HG03025 (cell line): ENCODE results near the gene DHRS12.
A peak's percentile ranks its signal among the peaks of the same experiment; 100 is the strongest.
"Not testable (repeated sequence)": the region's sequence is repeated elsewhere in the genome, so short reads cannot be mapped to it uniquely, and the experiment has no call there.

Experiments
- ATAC-seq: cut with Tn5 transposase; IDR thresholded peaks from one replicate; pipeline ENCODE4 v1.9.1; 2021; ENCODE audit warnings: mild to moderate bottlenecking, moderate library complexity; ENCODE audit not compliant: unreplicated experiment, low FRiP score

DHRS12 gene

DNA sequence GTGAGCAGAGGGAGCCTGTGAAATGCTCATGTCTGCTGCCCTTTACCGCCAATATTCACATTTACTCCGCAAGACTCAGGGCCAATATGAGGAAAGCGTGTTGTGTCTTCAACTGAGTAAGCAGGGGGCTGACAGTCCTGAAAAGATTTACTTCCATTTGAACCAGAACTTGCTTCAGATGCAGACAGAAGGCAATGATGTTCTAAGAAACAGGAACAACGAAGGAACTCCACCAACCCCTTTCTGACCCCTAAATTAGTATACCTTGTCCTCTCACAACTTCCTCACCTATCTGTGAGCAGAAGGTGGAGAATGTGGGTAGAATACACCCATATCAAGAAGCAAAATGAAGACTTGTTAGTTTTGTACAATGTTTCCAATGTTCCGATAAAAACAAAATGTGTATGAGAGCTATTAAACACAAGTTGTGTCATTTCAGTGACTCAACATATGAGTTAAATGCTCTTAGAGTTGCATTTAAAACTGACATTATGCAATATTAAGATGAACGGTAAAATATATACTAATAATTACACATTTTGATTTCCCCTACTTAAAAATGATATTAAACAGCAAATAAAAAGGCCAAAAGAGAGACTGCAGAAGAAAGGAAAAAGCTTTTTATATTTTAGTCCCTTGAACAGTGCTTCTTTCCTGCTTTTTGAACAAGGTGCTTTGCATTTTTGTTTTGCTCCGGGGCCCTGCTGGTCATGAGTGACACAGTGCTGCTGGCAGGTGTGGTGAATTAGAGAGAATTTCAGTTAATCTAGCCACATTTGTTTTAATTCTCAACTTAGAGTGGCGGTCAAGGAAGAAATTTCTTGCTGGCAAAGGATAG is 25.0 kb upstream of the DHRS12 start:
- ATAC-seq = no peak

- ATAC-seq = no peak
Measured at GRCh38 chr13:51827254-51827653, 23.3 kb upstream of the DHRS12 start.

- ATAC-seq = no peak
Measured at GRCh38 chr13:51826606-51827005, 22.6 kb upstream of the DHRS12 start.

DNA sequence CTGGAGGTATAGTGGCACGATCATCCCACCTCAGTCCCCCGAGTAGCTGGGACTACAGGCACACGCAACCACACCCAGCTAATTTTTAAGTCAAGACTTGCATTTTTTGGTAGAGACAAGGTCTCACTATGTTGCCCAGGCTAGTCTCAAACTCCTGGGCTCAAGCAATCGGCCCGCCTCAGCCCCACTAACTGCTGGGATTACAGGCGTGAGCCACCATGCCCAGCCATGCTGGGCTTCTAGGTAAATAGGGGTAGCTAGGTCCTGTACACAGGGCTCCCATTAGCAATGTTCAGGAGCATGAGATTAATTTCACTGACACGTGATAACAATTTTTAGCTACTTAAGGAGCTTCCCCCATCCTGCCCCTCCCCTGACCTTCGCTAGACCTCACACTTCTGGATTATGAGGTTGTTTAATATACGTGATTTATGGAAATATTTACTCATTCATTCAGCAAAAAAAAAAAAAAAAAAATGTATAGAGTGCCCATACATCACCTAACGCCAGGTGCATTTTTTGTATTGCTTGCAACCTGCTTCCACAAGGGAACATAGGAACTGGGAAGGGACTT is 21.8 kb upstream of the DHRS12 start:
- ATAC-seq = no peak

GRCh38 chr13:51825165-51825592 is 21.2 kb upstream of the DHRS12 start:
- ATAC-seq = no peak

- ATAC-seq = not testable (repeated sequence)
Measured at GRCh38 chr13:51824712-51825111, 20.7 kb upstream of the DHRS12 start.

GRCh38 chr13:51823863-51824262 is 19.9 kb upstream of the DHRS12 start:
- ATAC-seq = no peak

- ATAC-seq = no peak
Measured at GRCh38 chr13:51823359-51823758, 19.4 kb upstream of the DHRS12 start.

DNA sequence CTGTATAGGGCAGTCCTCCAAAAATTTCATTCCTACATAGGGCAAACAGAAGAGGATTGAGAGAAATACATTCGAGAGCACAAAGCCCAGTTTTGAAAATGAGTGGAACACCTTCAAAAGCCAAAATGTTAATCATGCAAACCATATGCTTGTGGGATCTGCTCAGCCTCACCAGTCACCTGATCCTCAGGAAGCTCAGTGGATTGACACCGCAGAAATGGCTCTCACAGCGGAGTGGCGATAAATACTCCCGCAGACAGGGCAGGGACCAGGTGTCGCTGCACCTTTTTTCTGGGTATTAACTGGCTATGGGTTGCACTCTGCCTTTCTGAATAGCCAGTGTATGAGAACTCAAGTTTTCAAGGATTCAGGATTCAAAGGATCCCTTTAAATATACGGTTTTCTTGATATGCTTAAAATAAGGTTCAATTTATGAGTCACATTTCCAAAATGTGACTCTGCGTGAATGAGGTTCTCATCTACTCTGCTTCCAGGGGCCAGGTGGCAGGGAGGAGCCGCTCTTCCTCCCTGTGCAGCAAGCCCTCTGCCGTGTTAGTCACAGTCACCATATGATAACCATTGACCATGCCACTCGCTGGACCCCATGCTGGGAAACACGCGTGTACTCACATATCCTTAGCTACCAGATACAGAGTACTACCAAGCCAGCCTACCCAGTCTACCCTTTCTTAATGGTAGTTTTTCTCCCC is 18.3 kb upstream of the DHRS12 start:
- no peak for ATAC-seq

- no peak for ATAC-seq
Measured at GRCh38 chr13:51821606-51822005, 17.6 kb upstream of the DHRS12 start.

DNA sequence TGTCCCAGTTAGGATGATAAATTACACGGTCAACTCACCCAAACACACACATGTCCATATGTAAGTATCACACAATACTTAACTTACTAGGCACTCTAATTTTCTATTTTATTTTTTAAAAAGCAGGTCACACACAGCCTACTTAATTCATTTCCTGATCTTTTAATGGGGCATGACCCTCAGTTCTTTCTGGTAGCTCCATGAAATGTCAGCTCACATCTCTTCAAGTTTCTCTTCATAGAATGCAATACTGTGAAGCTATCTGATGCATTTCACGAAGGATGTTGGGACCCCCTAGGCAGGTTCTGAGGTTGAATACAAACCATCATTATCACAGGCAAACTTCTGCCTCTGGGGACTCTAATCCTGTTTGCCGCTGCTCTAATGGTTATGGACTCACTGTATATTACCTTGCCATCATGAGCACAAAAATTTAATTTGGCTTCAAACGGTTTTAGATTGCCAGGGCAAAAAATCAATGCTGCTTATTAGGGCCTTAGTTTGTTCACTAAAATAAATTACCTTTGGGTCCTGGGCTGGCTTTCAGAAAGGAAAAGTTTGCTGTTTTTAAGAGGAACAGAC is 16.1 kb upstream of the DHRS12 start:
- no peak for ATAC-seq

GRCh38 chr13:51819544-51819943 is 15.6 kb upstream of the DHRS12 start:
- no peak for ATAC-seq

DNA sequence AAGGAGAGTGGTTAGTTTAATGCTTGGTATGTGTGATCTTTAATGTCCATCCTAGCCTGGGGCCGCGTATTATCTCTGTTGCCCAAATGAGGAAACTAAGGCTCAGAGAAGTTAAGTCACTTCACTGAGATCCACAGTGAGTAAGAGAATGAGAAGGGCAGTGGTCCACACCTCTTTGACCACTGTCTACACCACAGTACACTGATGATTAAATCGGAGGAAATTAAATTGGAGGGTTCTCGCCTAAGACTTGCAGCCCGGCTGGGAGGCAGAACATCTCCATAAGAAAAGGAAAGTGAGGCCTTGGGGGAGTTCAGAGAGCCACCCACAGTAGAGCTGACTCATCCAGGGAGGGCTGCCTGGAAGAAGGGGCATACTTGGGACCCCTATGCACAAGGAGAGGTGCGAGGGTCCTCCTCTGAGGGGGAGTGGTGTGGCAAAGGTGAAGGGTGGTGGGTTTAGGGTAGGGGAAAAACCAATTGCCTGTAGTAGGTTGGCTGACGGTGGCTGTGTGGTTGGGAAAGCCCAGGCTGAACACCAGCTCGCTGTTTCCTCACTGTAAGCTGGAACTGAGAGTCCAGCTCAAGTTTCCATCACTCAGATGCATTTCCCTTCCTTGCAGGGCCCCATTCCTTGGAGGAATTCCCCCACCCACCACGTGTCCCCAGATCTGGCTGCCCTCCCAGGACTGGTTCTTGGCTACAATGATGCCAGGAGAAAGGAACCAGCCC is 15.0 kb upstream of the DHRS12 start:
- ATAC-seq = no peak

DNA sequence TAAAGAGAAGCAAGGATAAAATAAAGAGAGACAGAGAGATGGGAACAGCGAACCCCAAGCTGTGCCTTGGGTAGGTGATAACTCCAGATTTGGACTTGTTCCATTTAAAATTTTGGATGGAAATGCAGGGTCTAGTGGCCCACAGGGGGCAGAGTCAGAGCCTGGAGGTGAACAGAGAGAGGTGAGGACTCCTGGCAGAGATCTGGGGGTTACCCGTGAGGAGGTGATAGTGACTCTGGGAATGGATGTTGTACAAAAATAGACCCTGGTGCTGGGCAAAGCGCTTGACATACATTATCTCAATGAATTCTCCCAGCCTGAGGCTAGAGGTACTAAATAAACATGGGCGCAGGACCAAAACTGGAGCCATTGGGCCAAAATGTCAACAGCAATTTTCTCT is 14.3 kb upstream of the DHRS12 start:
- no peak for ATAC-seq

GRCh38 chr13:51817717-51818116 is 13.8 kb upstream of the DHRS12 start:
- no peak for ATAC-seq

GRCh38 chr13:51816604-51817249 is 12.8 kb upstream of the DHRS12 start:
- ATAC-seq = no peak

DNA sequence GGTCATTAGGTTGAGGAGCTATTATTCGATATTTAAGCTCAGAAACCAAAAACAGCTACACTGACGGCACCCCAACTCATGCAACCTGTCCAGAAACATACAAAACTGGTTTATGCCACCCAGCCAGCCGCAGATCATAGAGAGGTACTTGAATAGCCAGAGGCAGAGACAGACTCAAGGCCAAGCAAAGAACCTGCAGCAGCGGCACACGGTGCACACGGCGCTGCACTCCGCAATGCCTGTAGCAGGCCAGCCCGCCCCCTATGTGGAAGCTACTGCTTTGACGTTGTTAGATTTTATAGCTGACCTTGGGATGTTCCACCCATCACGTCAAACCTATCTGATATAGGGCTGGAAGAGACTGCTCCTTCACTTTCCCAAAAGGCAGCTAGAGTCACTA is 11.9 kb upstream of the DHRS12 start:
- no peak for ATAC-seq

DNA sequence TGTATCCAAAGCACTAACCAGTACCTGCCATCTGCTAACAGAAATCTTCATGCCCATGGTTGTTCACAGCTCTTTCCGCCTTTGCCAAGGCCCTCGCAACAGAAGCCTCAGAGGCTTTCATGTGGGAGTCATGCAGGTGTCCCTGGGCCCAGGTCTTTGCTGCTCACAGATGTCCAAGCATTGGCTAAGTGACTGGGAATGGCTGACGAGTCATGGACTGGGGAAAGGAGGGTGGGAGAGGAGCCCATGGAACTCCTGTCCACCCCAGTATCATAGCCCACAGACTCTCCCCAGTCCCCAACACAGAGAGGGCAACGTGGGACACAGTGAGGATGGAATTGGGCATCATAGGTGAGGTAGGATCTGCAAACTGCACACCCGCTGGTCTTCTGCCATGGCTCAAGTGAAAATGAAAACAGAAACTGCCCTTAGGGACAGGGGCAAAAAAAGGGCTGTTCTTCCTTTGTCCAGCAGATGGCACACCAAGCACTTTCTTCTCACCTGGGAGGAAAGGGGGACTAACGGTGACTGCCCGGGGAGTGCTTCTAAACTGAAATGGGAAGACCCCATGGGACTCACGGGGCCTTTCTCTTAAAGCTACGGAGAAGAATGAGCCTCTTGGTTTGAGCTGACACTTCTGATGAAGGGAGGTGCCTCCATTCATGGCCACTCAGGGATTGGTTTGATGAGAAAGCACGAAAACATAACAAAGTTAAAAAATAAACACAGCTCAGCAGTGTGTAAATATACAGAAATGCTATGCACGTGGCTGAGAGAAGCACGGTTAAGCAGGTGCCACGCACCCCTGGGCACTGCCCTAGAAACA is 11.1 kb upstream of the DHRS12 start:
- peak; percentile 76 for ATAC-seq

GRCh38 chr13:51814071-51814470 is 10.1 kb upstream of the DHRS12 start:
- ATAC-seq = no peak
